KMS-11 (cell line): ENCODE measurements around the gene DENND5B.

Experiments
- H2AFZ ChIP-seq: fragments of 200-600 bp; sonication (generic); 2 replicates; pipeline ENCODE4 v1.6.1; 2016; ENCODE audit warnings: antibody characterized with exemption, mixed run types, low read depth
- H3K27ac ChIP-seq: fragments of 200-600 bp; sonication (generic); 2 replicates; pipeline ENCODE4 v1.6.1; 2016; ENCODE audit warnings: mild to moderate bottlenecking, mixed run types
- H3K27me3 ChIP-seq: fragments of 200-600 bp; sonication (generic); 2 replicates; pipeline ENCODE4 v1.6.1; 2017; ENCODE audit warnings: mild to moderate bottlenecking, low read depth, mixed run types, moderate library complexity; ENCODE audit not compliant: insufficient read depth
- H3K36me3 ChIP-seq: fragments of 200-600 bp; sonication (generic); 2 replicates; pipeline ENCODE4 v1.6.1; 2017; ENCODE audit warnings: mild to moderate bottlenecking, mixed run types; ENCODE audit not compliant: insufficient read depth
- H3K4me1 ChIP-seq: fragments of 200-600 bp; sonication (generic); 2 replicates; pipeline ENCODE4 v1.6.1; 2016; ENCODE audit warnings: mild to moderate bottlenecking, low read depth, mixed run types; ENCODE audit not compliant: poor library complexity, severe bottlenecking
- H3K4me2 ChIP-seq: fragments of 200-600 bp; sonication (generic); 2 replicates; pipeline ENCODE4 v1.7.0; 2016; ENCODE audit warnings: mild to moderate bottlenecking, mixed run types
- H3K4me3 ChIP-seq: fragments of 200-600 bp; sonication (generic); IDR thresholded peaks from 2 replicates; pipeline ENCODE4 v1.6.1; 2017; ENCODE audit warnings: low read depth, low read length, mixed read lengths; ENCODE audit not compliant: insufficient read depth
- H3K79me2 ChIP-seq: fragments of 200-600 bp; sonication (generic); 2 replicates; pipeline ENCODE4 v1.6.1; 2016; ENCODE audit warnings: low read depth, mixed run types; ENCODE audit not compliant: insufficient read depth
- H3K9ac ChIP-seq: fragments of 200-600 bp; sonication (generic); 2 replicates; pipeline ENCODE4 v1.6.1; 2016; ENCODE audit warnings: mild to moderate bottlenecking, mixed run types
- H4K20me1 ChIP-seq: fragments of 200-600 bp; sonication (generic); 2 replicates; pipeline ENCODE4 v1.6.1; 2016; ENCODE audit warnings: mild to moderate bottlenecking, mixed run types; ENCODE audit not compliant: insufficient read depth
- CTCF ChIP-seq: fragments of 200-600 bp; sonication (generic); conservative IDR thresholded peaks from 2 replicates; pipeline ENCODE4 v1.6.1; 2017; ENCODE audit warnings: low read depth, mild to moderate bottlenecking, antibody characterized with exemption, low read length, moderate library complexity, mixed read lengths

Gene DENND5B

GRCh38 chr12:31589904-31590641 is 863 bp downstream of the DENND5B start:
- Histone ChIP-seq H3K9ac (peak overlapping the region; percentile 65), H3K27me3 (no peaks in the 10 kb centered on the region), H3K4me1 (peaks cover 27% of the 10 kb centered on the region), H3K27ac (peak overlapping the region; percentile 42; the same call in 1 of the 2 replicates), H3K79me2 (no peaks in the 10 kb centered on the region), H4K20me1 (no peaks in the 10 kb centered on the region), H3K36me3 (no peaks in the 10 kb centered on the region; the same call in 1 of the 2 replicates), H3K4me2 (peak overlapping the region; percentile 85), H2AFZ (peak overlapping the region; percentile 97), H3K4me3 (peak overlapping the region; percentile 67)
- no peak for TF ChIP-seq CTCF

- Histone ChIP-seq H3K27ac (peak overlapping the region; percentile 42; the same call in 1 of the 2 replicates), H3K36me3 (no peaks in the 10 kb centered on the region; the same call in 1 of the 2 replicates)
Observed at GRCh38 chr12:31589598-31589903, 1.4 kb downstream of the DENND5B start.

GRCh38 chr12:31588976-31589375 is 2.0 kb downstream of the DENND5B start:
- Histone ChIP-seq H3K27ac (no peak overlapping the region), H3K79me2 (no peaks in the 10 kb centered on the region), H3K27me3 (no peaks in the 10 kb centered on the region), H3K36me3 (no peaks in the 10 kb centered on the region; the same call in 1 of the 2 replicates), H2AFZ (no peak overlapping the region), H3K9ac (0 out of 2 replicates have a peak overlapping the region, but pooled peaks have one; percentile 65), H3K4me2 (peak overlapping the region; percentile 85), H3K4me1 (peaks cover 27% of the 10 kb centered on the region), H3K4me3 (no peak overlapping the region), H4K20me1 (no peaks in the 10 kb centered on the region)
- no peak for TF ChIP-seq CTCF

More at GRCh38 chr12:31589598-31589903, 1.4 kb downstream of the DENND5B start:
- Histone ChIP-seq H3K4me3 (peak overlapping the region; percentile 67), H2AFZ (peak overlapping the region; percentile 97), H4K20me1 (no peaks in the 10 kb centered on the region), H3K4me1 (peaks cover 27% of the 10 kb centered on the region), H3K9ac (peak overlapping the region; percentile 65; the same call in 1 of the 2 replicates), H3K79me2 (no peaks in the 10 kb centered on the region), H3K27me3 (no peaks in the 10 kb centered on the region), H3K4me2 (peak overlapping the region; percentile 85)
- TF ChIP-seq CTCF, result no peak

GRCh38 chr12:31586728-31587127 is 4.2 kb downstream of the DENND5B start:
- Histone ChIP-seq H3K36me3 (no peaks in the 10 kb centered on the region; the same call in 1 of the 2 replicates), H3K4me3 (no peak overlapping the region), H3K79me2 (no peaks in the 10 kb centered on the region), H3K9ac (no peak overlapping the region), H3K27me3 (no peaks in the 10 kb centered on the region), H4K20me1 (no peaks in the 10 kb centered on the region), H3K4me1 (peaks cover 27% of the 10 kb centered on the region), H2AFZ (no peak overlapping the region), H3K4me2 (peak overlapping the region; percentile 25; the same call in 1 of the 2 replicates), H3K27ac (no peak overlapping the region)
- no peak for TF ChIP-seq CTCF
